Stimulated activated CD8-positive, alpha-beta memory T cell treated with anti-CD3 and anti-CD28 coated beads, Interleukin-4, amount 100 ng/mL, for 48 hours (primary cell): ENCODE data around the gene NUDT22.

Experiments
- DNase-seq: peaks from one replicate; pipeline ENCODE4 v3.0.0-alpha.2; 2020

NUDT22 gene, protein sequence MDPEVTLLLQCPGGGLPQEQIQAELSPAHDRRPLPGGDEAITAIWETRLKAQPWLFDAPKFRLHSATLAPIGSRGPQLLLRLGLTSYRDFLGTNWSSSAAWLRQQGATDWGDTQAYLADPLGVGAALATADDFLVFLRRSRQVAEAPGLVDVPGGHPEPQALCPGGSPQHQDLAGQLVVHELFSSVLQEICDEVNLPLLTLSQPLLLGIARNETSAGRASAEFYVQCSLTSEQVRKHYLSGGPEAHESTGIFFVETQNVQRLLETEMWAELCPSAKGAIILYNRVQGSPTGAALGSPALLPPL

DNA sequence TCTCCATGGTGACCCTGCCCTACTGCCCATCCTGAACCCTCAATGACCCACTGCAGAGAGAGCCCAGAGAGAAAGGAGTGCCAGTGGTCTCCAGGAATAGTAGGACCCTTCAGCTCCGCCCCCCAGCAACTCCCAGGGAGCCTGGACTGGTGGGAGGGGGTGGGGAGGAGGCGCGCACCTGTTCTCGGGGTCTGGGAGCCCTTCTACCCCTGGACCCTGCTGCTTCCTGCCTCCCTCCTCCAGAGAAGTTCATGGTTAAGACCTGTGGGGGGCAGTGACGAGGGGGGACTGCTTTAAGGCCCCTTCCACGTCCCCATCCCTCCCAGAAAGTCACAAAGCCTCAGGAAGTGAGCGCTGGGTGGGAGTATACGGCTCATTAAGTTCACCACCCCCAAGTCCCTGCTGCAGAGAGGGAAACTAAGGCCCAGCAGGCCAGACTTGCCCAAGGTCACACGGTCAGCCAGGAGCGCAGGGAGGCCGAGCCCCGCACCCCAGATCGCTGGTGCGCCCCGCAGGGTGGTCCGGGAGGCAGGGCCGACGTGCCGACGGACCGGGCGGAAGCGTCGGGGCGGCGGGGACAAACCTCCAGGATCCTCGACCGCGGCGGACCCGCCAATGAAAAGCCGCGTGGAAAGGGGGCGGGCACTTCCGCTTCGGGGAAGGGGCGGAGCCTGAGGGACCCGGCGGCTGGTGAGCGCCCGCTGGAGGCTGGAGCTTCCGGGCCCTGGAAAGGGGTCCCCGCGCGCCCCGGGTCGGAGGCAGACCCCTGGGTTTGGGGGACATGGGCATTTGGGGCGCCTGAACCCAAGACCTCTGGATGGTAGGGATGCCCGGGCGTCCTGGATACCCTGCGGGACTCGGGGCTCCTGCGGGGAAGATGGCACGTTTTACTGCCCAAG lies at the start of gene NUDT22, which contains the start of gene TRPT1:
Gene NUDT22, plus strand, starts transcription at position 667 of the 899 bp plus-strand sequence. CDS start 379 bp downstream, outside the sequence.
Gene TRPT1, minus strand, starts transcription at position 579 of the 899 bp plus-strand sequence. Its CDS starts 326 bp downstream, at position 253.
- DNase-seq, result peak; percentile 98

DNA sequence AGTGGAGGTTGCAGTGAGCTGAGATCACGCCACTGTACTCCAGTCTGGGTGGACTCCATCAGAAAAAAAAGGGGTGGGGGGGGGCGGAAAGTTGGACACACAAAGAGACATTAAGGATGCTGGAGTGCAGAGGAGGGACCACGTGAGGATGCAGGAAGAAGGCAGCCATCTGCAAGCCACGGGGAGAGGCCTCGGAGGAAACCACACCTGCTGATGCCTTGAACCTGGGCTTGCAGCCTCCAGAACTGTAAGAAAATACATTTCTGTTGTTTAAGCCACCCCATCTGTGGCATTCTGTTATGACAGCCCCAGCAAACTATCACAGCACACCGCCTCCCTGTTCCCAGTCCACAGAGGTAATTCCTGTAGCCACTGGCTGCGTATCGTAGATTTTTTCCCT lies 49.3 kb upstream of the NUDT22 start:
- no peak for DNase-seq

DNA sequence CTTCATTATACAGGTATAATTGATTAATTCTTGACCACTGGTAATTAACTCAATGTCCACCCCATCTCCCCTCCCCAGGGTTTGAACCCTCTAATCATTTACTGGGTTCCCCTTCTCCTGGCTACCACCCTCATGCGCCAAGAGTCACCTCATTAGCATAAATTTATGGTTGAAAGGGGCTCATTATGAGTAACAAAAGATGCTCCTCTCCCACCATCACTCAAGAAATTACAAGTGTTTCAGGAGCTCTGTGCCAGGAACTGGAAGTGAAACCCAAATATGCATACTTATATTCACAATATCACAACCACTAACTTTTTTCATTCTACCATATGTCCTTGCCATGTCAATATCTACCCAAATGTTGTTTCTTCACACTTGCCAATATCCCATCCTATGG lies 47.9 kb upstream of the NUDT22 start:
- DNase-seq, result no peak

DNA sequence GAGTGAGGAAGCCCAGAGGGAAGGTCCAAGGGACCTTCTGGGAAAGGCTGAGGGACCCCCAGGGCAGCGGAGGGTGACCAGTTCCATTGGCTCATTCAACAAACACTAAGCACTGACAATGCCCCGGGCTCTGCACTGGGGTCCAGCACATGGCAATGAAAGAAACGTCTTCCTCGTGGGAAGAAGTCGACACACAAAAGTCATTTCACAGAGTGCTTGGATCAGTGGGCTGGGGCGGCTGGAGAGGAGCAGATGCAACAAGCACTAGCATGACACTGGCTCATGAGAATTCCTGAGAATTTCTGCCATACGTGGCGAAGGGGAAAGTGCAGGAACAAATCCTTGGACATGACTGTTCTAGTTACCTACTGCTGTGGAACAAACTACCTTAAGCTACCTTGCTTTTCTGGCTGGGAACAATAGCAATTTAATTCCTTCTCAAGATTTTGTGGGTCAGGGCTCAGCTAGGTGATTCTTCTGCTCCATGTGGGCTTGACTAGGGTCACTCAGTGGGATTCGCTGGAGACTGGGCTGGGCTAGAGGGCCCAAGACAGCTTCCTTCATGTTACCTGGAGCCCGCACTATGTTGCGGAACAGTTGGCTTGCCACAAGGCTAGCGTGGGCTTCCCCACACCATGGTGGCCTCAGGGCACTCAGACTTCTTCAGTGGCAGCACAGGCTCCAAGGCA lies 47.0 kb upstream of the NUDT22 start:
- no peak for DNase-seq

DNA sequence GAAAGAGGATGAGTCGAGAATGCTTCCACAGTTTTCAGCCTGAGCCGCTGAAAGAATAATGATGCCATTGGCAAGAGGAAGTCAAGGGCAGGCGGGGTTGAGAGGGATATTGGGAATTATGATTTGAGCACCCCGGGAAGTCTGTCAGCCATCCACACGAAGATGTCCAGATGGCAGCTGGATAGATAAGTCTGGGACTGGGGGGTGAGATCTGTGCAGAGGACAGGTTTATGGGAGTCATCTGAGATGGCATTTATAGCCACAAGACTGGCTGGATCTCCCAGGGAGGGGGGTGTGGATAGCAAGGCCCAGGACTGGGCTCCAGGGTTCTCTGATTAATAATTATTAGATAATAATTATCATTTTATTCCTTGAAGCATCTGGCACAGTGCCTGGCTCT lies 45.2 kb upstream of the NUDT22 start:
- no peak for DNase-seq

DNA sequence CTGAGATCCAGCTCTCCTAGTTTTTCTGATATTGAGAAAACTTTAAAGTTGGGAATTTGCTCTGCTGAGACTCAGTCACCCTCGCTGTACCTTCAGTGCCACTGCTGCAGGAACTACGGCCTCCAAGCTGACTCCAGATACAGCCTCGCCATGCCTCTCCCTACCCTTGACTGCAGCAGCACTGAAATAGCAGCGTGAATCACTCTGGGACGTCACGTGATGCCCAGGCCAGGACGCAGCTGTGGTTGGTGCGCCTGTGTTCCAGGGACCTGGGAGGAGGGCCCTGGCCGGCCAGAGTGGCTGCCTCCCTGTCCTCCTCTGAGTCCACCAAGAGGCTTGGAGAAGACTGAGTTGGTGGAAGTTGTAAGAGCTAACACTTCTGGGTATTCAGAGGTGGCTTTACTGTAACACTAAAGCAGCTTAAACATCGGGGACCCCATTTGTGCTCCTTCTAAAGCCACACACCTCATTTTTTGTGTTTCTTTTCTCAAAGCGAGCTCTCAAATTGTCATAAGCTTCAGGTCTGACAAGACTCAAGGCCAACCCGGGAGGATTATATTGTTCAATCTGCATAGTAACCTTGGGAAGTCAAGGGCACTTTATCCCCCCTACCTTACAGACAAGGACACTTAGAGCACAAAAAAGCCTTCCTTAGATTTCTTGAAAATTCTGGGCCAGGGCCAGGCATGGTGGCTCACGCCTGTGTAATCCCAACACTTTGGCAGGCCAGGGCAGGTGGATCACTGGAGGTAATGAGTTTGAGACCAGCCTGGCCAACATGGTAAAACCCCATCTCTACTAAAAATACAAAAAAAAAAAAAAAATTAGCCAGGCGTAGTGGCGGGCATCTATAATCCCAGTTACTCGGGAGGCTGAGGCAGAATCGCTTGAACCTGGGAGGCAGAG lies 44.3 kb upstream of the NUDT22 start:
- peak; percentile 61 for DNase-seq

DNA sequence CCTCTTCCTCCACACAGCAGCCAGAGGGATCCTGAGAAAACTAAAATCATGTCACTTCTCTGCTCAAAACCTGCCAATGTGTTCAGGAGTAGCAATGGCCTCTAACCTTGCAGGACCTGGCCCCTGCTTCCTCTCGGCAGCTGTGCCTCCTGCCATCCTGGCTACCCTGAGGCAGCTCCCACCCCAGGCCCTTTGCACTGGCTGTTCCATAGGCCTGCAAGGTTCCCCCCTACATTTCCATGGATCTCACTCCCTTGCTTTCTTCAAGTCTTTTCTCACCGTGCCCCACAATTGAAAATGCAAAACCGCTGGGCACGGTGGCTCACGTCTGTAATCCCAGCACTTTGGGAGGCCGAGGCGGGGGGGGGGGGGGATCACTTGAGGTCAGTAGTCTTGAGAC lies 42.2 kb upstream of the NUDT22 start:
- DNase-seq, result no peak

DNA sequence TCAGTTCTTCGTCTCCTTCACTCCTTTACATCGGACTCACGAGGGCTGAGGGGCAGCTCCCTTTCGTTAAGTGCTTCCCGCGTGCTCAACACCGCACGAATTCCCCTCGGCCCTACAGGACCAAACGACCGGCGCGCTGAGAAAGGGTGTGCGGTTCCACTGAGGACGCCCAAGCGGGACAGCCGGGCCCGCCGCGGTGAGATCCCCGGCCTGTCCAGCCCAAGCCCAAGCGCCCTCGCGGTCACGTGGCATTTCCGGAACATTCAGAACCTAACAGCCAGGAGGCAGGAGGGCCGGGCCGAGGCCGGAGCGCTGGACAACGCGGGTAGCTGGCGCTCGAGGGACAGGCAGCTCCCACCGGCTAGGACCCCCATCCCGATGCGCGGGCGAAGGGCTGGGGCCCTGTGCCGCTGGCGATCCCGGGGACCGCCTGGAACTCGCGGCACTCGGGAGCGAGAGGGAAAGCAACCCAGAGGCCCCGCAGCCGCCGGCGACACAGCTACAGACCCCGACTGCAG lies 40.8 kb upstream of the NUDT22 start:
- no peak for DNase-seq

DNA sequence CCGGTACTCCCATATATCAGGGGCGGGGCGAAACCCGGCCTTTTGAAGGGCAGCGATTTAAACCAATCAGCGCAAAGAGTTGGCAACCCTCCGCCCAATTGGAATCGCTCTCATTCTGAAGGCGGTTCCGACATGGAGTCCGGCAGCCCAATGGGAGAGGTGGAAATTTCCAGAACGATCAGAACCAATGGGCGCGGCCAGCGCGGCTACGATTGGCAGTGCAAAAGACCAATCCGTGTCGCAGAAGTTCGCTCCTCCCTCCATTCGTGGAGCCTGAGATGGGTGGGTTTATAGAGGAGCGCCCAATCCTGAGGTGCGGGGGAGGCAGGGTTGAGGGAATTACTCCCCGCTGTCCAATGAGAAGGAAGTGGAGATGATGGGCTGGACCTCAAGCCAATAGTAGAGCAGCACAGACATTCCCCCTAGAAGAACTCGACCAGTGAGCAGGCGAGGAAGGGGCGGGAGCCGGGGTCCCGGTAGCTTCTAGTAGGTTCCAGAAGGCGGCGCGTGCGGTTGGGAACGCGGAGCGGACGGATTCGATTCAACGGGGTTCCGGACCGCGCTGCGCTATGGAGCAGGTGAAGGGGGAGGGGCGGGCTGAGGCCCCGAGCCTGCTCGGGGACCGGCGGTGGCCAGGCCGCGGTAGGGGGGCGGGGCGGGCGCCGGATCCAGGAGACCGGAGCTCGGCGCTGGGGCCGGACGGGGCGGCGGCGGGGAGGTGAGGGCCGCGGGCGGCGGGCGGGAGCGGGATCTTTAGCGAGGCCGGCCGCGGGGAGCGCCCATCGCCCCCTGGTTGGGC lies 40.2 kb upstream of the NUDT22 start, which contains the start of gene STIP1:
Gene STIP1, plus strand, starts transcription at position 479 of the 799 bp plus-strand sequence. Its CDS starts 91 bp downstream, at position 570.
- peak; percentile 99 for DNase-seq

DNA sequence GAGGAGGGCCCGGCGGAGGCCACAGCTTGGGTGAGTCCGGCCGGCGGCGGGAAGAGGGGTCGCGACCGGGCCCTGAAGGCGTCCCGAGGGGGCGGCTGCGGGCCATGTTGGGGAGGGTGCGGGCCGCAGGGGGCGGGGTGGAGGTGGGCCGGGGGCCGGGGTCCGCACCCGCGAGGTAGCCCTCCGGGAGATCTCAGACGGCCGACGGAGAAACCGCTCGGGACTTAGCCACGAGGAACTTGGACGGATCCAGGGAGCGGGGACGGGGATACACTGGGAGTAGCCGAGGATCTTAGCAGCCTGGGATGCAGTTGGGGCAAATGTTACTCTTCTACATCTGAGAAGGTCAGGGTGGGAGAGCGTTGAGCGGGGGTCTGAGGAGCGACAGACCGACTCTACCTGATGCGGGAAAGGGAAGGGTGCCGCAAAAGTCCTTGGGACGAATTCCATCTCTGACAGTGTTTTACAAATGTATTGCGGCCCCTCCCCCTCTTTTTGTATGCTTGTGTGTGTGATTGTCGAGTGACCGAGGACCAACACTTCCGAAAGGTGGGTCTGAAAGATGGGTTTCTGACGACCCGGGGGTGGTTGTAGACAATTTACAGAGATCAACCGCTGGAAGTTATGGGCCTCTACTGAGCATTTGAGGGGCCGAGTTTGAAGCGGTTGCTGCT lies 39.4 kb upstream of the NUDT22 start:
- peak; percentile 67 for DNase-seq

DNA sequence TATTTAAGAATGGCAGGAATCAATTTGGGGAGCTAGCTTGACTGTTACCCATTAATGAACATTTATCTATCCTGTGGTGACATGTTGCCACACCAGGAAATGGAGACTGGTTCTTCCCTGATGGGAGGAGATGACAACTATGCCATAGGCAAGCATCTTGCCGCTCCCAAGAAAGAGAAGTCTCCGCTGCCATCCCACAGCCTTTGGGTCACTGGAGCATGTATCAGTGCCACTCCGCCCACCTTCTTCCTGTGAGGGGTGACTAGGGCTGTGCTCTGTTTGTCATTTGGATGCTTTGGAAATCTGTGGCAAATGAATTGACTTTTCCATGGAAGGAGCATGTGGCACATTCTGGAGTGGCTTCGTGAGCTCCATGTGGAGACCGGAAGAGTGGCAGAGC lies 33.6 kb upstream of the NUDT22 start:
- no peak for DNase-seq

DNA sequence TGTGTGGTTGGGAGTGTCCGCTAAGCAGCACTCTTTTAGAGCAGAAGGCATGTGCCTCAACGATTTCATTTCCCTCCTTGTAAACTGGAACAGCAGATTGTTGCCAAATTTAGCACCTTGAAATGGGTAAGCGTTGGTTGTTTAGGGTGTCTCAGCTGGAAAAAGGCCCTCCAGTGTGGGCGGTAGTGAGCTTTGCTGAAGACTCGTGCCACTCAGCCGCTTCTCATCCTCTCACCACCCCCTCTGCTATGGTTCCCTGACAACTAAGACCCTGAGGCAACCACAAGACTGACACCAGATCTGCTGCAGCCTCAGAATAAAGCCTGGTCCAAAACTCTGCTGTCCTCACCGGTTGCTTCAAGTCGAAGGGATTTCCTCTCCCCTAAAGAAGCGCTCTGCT lies 29.4 kb upstream of the NUDT22 start:
- no peak for DNase-seq

DNA sequence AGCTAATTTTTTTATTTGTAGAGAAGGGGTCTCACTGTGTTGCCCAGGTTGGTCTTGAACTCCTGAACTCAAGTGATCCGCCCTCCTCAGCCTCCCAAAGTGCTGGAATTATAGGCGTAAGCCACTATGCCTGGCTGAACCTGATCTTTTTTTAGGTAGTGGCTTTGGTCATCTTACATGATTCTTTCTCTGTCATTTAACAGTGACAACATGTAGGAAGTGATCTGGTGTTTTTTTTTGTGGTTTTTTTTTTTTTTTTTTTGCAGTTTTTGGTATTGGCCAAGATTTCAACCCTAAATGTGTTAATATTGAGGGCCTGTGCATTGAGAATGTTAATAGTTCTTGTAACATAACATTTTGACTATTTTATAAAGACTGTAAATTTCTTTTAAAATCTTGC lies 27.6 kb upstream of the NUDT22 start:
- no peak for DNase-seq

DNA sequence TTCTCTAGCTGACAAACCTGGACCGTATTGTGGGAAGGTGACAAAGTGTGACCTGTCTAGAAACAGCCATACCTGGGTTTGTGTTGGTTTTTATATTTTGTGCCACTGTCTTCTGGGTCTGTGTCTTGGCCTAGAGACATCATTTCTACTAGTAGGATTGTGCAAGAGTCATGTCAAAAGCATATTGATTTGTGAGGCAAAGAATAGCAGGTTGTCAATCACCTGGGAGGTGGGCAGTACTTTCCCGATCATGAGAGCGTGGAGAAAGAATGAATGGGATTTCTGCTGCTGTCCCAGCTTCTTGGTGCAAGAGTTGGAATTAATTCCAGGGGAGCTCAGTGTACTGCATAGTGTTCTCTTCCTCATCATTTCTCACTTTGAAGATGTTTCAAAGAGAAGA lies 24.5 kb upstream of the NUDT22 start:
- no peak for DNase-seq

DNA sequence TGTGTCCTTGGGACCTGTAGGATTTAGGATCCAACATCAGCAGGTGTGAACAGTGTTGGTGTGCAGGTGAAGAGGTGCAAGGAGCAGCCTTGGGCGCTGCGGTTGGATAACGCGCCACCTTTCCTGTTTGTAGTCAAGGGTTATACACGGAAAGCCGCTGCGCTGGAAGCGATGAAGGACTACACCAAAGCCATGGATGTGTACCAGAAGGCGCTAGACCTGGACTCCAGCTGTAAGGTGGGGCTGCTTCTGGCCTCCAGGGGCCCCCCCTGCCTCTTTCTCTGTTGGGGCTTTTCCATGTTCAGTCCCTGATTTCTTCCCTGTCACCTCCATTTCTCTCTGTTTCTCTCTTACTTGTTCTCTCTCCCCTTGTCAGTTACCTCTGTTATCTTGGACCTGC lies 23.1 kb upstream of the NUDT22 start:
- no peak for DNase-seq

DNA sequence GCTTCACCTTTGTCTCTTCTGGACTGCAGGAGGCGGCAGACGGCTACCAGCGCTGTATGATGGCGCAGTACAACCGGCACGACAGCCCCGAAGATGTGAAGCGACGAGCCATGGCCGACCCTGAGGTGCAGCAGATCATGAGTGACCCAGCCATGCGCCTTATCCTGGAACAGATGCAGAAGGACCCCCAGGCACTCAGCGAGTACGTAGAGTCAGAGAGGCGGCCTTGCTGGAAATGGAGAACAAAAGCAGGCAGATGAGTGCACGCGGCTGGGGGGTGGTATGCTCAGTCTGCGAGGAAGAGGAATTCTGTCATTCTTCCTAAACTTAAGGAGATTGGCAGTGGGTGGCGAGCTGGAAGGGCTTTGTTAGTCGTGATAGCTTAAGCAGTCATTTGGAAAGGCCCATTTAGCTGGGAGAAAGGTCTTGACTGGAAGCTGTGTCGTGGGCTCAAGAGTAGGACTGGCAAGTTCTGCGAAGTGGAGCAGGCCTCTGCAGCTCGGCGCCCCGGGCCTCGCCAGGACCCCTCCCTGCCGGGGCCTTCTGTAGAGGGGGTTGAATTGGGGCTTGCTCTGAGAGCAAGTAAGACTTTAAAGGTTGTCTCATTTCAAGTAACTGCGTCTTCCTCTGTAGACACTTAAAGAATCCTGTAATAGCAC lies 22.5 kb upstream of the NUDT22 start:
- no peak for DNase-seq

DNA sequence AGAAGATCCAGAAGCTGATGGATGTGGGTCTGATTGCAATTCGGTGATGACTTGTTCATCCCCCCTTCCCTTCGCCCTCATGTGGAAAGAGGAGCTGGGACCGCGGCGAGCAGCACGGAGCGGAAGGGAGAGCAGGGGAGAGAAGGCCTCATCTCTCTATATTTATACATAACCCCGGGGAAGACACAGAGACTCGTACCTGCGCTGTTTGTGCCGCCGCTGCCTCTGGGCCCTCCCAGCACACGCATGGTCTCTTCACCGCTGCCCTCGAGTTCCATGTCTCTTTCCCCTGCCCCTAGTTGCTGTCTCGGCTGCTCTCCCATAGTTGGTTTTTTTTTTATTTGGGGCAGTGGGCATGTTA lies 22.0 kb upstream of the NUDT22 start:
- DNase-seq, result no peak

DNA sequence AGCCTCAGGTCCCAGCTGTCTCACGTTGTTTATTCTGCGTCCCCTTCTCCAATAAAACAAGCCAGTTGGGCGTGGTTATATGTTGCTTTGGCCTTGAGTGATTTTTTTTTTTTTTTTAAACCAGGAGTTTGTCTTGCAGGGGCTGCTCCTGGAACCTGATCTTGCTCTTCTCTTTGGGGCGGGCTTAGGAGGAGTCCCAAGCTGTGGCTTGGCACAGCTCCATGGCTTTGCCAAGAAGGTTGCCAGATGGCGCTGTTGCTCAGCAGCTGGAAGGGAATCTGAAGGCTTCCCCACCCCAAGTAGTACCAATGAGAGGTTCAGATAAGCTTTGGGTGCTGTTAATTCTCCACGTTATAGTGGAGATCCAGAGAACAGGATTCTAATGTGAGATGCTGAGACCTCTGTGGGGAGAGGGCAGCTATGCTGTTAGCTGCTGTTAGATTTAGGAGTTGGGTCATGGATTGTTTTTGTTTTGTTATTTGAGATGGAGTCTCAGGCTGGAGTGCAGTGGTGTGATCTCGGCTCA lies 21.5 kb upstream of the NUDT22 start:
- peak; percentile 84 for DNase-seq

DNA sequence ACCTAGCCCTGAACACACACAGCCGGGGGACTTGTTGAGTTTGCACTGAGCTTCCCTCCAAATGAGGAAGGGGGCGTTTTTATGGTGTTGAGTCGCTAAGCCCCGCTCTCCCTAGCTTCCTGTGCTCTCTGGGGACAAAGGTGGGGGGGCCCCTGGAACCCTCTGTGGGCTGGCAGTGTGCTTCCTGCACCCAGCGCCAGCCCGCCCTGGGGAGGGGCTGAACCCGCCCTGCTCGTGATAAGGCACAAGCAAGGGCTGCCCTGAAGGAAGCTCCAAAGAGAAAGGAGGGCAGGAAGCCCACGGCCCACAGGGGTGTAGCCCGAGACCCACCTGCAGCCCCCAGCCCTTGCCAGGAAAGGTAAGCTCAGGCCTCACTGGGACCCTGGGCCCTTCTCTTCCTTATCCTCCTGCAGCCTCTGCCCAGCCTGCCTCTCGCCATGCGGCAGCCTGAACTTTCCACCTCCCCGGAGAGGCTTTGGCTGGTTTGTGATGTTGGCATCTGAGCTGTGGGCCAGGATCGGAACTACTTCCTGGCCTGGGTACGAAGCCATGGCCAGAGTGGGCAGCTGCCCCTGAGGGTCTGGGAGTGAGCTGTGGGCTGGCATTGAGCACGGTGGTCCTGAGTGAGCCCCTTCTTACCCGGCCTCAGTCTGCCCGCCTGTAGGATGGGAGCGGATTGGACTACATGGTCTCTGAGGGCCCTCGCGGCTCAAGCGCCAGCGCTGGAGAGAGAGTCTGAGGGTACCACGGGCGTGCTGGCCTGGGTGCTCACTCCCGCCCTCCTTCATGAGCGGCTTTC lies 19.4 kb upstream of the NUDT22 start, which contains the start of gene FERMT3:
Gene FERMT3, plus strand, starts transcription at position 265 of the 799 bp plus-strand sequence. CDS start 644 bp downstream, outside the sequence.
- DNase-seq, result peak; percentile 84
